Stimulated activated CD4-positive, alpha-beta T cell treated with anti-CD3 and anti-CD28 coated beads, Interleukin-2, amount 100 ng/mL, for 4 hours (primary cell): ENCODE results near the gene IST1.

ENCODE experiments used
- DNase-seq: peaks from one replicate; pipeline ENCODE4 v3.0.0-alpha.2; 2020; ENCODE audit warnings: low read depth

Gene IST1

DNA sequence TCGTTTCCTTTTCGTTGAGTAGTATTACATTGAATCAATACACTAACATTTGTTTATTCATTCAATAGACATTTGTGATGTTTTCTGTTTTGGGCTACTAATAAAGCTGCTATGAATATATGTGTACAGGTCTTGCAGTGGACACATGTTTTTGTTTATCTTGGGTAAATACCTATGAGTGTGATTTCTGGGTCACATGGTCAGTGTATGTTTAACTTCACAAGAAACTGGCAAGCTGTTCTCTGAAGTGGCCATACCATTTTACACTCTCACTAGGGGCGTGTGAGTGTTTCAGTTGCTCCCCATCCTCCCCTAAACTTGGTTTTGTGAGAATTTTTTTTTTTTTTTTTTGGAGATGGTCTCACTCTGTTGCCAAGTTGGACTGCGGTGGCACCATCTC is 69.9 kb downstream of the IST1 start:
- no peak for DNase-seq

GRCh38 chr16:71966932-71967331 is 71.6 kb downstream of the IST1 start:
- DNase-seq: no peak

DNA sequence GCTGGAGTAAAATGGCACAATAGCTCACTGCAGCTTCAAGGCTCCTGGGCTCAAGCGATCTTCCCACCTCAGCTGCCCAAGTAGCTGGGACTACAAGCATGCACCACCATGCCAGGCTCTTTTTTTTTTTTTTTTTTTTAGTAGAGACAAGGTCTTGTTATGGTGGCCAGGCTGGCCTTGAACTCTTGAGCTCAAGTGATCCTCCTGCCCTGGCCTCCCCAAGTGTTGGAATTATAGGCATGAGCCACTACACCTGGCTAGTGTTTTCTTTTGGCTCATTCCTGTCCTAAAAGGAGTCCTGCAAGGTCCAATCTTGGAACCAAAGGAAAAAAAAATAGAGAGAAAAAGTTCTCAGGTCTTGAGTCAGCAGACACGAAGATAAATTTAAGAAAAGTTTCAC is 74.0 kb downstream of the IST1 start:
- DNase-seq: no peak

DNA sequence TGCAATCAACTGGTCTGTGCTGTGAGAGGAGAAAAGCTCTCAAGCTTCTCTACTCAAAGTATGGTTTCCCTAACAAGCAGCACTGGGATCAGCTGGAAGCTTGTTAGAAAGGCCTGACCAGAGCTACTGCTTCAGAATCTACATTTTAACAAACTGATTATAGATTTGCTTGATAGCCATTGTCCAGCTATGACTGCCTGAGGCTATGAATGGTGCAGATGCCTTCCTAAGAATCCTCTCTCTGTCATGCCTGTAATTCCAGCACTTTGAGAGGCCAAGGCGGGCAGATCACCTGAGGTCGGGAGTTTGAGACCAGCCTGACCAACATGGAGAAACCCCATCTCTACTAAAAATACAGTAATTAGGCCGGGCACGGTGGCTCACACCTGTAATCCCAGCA is 76.2 kb downstream of the IST1 start:
- no peak for DNase-seq

- DNase-seq: no peak
Observed at GRCh38 chr16:71972356-71972755, 77.0 kb downstream of the IST1 start.

- no peak for DNase-seq
Observed at GRCh38 chr16:71973001-71973400, 77.7 kb downstream of the IST1 start.

DNA sequence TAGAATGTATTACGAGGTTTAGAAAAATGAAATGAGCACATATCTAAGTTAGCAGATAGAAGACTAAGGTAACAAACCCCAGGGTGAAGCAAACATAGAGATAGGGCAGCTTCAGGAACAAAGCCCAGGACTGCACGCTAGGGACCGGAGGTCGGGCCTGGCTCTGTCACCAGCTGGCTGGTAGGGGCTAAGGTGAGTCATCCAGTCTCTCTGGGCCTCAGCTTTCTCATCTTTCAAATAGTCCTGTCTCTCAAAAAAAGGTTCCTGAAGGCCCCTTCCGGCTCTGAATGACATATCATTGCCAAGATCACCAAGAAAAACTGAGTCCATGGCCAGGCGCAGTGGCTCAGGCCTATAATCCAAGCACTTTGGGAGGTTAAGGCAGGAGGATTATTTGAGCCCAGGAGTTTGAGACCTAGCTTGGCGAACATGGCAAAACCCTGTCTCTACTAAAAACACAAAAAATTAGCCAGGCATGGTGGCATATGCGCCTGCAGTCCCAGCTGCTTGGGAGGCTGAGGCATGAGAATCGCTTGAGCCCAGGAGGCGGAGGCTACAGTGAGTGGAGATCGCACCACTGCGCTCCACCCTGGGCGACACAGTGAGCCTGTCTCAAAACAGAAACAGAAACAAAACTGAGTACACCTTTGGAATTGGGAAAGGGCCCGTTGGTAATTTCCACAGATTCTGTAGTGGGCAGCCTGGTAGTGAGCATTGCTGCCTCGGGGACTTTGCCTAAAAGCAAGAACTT is 78.9 kb downstream of the IST1 start:
- DNase-seq: no peak
